Activated CD4-positive, CD25-positive, alpha-beta regulatory T cell (primary cell): ENCODE results near the gene TUBGCP2.

Experiments used
- DNase-seq, 4 experiments: peaks; one replicate each; lab custom pipeline; 2025; lab: John Stamatoyannopoulos, UW

The TUBGCP2 gene

GRCh38 chr10:133278577-133279265, 30.0 kb downstream of the TUBGCP2 start:
- DNase-seq: no peak

GRCh38 chr10:133277993-133278576, 30.6 kb downstream of the TUBGCP2 start:
- DNase-seq: no peak

GRCh38 chr10:133277277-133277992, 31.2 kb downstream of the TUBGCP2 start:
- DNase-seq: no peak

- peak; percentile 29 to 43 (median 39) for DNase-seq
These were observed 32.1 kb downstream of the TUBGCP2 start, which contains the start of gene ADAM8 for GRCh38 chr10:133276435-133277201. Gene ADAM8 (minus strand): TSS chr10:133276868. CDS start chr10:133276817, 51 bp downstream.

GRCh38 chr10:133276100-133276434, 32.6 kb downstream of the TUBGCP2 start:
- DNase-seq: no peak

GRCh38 chr10:133275684-133276092, 33.0 kb downstream of the TUBGCP2 start:
- peak in 2 of 4 experiments; percentile 21 to 27 for DNase-seq

GRCh38 chr10:133274751-133275683, 33.7 kb downstream of the TUBGCP2 start:
- DNase-seq: peak; percentile 56 to 70 (median 60)

- DNase-seq: no peak
These were observed 35.0 kb downstream of the TUBGCP2 start for GRCh38 chr10:133273534-133274143.

GRCh38 chr10:133272964-133273420, 35.7 kb downstream of the TUBGCP2 start:
- DNase-seq: no peak

- no peak for DNase-seq
These were observed 36.2 kb downstream of the TUBGCP2 start for GRCh38 chr10:133272301-133272963.

- DNase-seq: no peak
These were observed 37.0 kb downstream of the TUBGCP2 start for GRCh38 chr10:133271521-133272300.

GRCh38 chr10:133270773-133271297, 37.8 kb downstream of the TUBGCP2 start:
- no peak for DNase-seq

- no peak for DNase-seq
These were observed 38.5 kb downstream of the TUBGCP2 start for GRCh38 chr10:133270204-133270603.

GRCh38 chr10:133269367-133269766, 39.3 kb downstream of the TUBGCP2 start:
- DNase-seq: no peak

GRCh38 chr10:133268532-133268931, 40.1 kb downstream of the TUBGCP2 start:
- DNase-seq: no peak

- no peak for DNase-seq
These were observed 40.8 kb downstream of the TUBGCP2 start for GRCh38 chr10:133267829-133268228.

- DNase-seq: no peak
These were observed 41.4 kb downstream of the TUBGCP2 start for GRCh38 chr10:133267293-133267692.

- no peak for DNase-seq
These were observed 42.4 kb downstream of the TUBGCP2 start for GRCh38 chr10:133266056-133266795.
